Measurements from ENCODE around the gene HACE1. TPM values are rescaled to one million over a fixed set of nuclear protein-coding genes. Genes with fewer than 3 reads are reported as not detected.

HACE1 gene
- total and polyA plus RNA-seq, 9 donors: 7.9 to 26.1 (median 18.4) TPM

DNA sequence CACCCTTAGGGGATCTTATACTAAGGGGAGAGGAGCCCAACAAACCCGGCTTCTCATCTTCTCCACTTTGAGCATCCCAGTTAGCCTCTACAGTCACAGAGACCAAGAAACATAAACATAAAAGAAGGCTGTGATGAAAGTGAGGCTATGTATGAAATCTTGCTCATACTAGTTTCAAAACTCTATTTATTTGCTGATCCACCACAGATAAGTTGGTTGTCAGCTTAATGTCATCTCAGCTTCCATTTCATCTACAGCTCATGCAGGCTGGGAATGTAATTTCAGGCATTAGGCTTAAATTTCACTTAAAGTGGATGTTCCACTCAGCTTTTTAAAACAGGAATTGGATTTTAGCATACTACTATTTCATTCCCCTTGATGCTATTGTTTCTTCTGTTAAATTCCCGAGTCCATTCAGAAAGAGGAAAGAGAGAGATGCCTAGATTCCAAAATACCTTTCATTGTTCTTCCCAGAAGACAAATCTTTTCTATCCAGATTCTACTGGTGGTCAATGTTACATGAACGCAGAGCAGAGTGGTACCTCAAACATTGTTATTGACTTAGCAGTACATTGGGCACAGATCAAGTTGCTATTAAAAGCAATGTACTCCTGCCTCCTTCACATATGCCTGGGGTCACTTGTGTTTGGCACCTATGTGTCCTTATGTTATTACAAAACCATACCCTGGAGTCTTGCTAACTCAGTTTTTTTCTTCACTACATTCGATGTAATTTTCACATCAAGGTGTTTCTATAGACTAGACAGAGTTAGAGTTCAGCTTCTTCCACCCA lies 149.0 kb downstream of the HACE1 start:
- Histone ChIP-seq H3K9me3 (no peaks in the 10 kb centered on the region), H3K27ac (no peak overlapping the region), H3K27me3 (no peaks in the 10 kb centered on the region), H3K4me3 (no peak overlapping the region), H3K36me3 (no peaks in the 10 kb centered on the region), H3K4me1 (ENCODE audit: insufficient read depth) (no peaks in the 10 kb centered on the region)
- intact Hi-C loops (cut with DNase I): no loop called here
- TF ChIP-seq POLR2A (IDR thresholded peaks at IDR 0.05) (no peak), EP300 (IDR thresholded peaks at IDR 0.05) (no peak)
- TF ChIP-seq, protein P1, sequence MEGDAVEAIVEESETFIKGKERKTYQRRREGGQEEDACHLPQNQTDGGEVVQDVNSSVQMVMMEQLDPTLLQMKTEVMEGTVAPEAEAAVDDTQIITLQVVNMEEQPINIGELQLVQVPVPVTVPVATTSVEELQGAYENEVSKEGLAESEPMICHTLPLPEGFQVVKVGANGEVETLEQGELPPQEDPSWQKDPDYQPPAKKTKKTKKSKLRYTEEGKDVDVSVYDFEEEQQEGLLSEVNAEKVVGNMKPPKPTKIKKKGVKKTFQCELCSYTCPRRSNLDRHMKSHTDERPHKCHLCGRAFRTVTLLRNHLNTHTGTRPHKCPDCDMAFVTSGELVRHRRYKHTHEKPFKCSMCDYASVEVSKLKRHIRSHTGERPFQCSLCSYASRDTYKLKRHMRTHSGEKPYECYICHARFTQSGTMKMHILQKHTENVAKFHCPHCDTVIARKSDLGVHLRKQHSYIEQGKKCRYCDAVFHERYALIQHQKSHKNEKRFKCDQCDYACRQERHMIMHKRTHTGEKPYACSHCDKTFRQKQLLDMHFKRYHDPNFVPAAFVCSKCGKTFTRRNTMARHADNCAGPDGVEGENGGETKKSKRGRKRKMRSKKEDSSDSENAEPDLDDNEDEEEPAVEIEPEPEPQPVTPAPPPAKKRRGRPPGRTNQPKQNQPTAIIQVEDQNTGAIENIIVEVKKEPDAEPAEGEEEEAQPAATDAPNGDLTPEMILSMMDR (IDR thresholded peaks at IDR 0.05): no peak
- 90 to 93% (median 92%) methylated on average over 4 of the region's 4 CpGs for WGBS, 3 donors
- no peak for DNase-seq

DNA sequence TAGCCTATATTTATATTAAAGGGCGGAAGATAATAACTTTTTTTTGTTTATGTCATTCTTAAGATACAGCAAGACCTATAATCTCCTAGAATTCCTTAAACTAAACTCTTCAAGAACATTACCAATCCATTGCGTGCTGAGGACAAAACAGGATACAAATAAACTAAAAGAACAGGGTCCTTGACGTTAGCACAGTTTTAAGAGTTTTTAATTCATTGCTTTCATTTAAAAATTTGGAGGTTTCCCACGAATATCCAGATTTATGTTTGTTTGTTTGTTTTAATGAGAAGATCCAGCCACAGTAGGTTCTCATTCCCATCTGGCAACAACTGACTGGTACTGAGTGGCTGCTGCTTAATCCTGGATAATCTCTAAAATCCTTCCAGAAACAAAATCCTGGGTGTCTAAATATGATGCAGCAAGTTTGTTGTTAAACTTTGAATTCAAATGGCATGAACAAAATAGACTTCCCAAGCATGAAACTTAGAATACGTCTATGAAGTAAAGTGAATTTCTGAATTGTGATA lies 153.7 kb downstream of the HACE1 start:
- H3K36me3 ChIP-seq: no peaks in the 10 kb centered on the region
- no peaks in the 10 kb centered on the region for H3K9me3 ChIP-seq
- no peak overlapping the region for H3K27ac ChIP-seq
- WGBS, 3 donors: 61 to 74% (median 70%) methylated on average over 5 of the region's 5 CpGs
- H3K27me3 ChIP-seq: no peaks in the 10 kb centered on the region
- DNase-seq: no peak
- TF ChIP-seq POLR2A (IDR thresholded peaks at IDR 0.05): no peak
- H3K4me1 ChIP-seq (ENCODE audit: insufficient read depth): no peaks in the 10 kb centered on the region
- intact Hi-C loops (cut with DNase I): no loop called here
- no peak overlapping the region for H3K4me3 ChIP-seq

DNA sequence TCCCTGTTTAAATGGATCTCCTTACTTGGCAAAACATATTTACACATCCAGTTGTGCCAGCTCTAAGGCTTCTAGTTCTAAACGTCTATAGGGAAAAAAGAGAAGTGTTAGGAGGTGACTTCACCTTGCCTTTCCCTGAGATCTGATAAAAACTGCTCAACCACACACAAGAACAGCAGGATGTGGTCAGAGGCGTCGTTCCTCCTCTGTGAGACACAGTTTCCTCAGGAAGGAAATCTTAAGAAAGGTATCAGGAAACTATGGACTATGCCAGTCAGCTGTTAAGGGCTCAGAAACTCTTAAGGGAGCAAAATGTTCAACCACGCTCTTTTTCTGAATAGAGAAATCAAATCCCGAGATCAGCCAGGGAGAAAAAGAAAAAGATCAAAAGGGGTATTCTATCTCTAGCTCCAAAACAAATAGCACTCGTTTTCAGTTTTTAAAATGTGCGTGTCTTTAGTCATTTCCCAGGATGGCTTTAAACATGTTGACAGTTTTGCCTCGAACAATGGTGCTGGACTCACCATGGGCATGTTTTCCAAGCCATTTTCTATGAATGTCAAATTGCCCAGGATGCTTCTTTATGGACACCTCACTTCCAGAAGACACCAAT lies 154.5 kb downstream of the HACE1 start:
- H3K27ac ChIP-seq: no peak overlapping the region
- WGBS, 3 donors: 70 to 79% (median 74%) methylated on average over 8 of the region's 8 CpGs
- H3K27me3 ChIP-seq: no peaks in the 10 kb centered on the region
- H3K9me3 ChIP-seq: no peaks in the 10 kb centered on the region
- no peak for DNase-seq
- no peak overlapping the region for H3K4me3 ChIP-seq
- H3K36me3 ChIP-seq: no peaks in the 10 kb centered on the region
- H3K4me1 ChIP-seq (ENCODE audit: insufficient read depth): no peaks in the 10 kb centered on the region
- intact Hi-C loops (cut with DNase I): no loop called here
- no peak for TF ChIP-seq EP300 (IDR thresholded peaks at IDR 0.05)
- TF ChIP-seq, protein P1 (IDR thresholded peaks at IDR 0.05): no peak
- no peak for TF ChIP-seq POLR2A (IDR thresholded peaks at IDR 0.05)

DNA sequence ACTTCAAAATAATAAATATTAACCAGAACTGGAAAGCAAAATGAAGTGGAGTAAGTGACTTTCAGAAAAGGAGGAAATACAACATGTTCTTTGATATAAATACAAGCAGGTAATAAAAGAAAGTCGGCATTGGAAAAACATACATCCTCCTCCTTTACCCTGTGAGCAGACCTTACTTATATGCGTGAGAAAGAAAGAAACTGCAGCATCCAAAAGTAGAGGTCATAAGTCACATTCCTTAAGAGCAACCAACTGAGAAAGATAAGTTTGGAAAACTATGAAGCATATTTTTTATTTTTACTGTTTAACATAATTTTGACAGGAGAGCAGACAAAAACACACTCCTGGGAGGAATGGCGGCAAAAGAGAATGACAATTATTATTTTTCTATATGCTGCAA lies 155.5 kb downstream of the HACE1 start:
- TF ChIP-seq, protein P1 (IDR thresholded peaks at IDR 0.05): no peak
- TF ChIP-seq EP300 (IDR thresholded peaks at IDR 0.05) (no peak), POLR2A (IDR thresholded peaks at IDR 0.05) (no peak)
- WGBS, 3 donors: 44 to 59% (median 57%) methylated on average over 3 of the region's 3 CpGs
- no peaks in the 10 kb centered on the region for H3K9me3 ChIP-seq
- intact Hi-C loops (cut with DNase I): no loop called here
- DNase-seq: no peak
- no peak overlapping the region for H3K27ac ChIP-seq
- no peaks in the 10 kb centered on the region for H3K36me3 ChIP-seq
- H3K4me1 ChIP-seq (ENCODE audit: insufficient read depth): no peaks in the 10 kb centered on the region
- H3K27me3 ChIP-seq: no peaks in the 10 kb centered on the region
- no peak overlapping the region for H3K4me3 ChIP-seq

All from ovary (tissue), 9 donors.